ENCODE results near the gene MYO3B.
A peak's percentile ranks its signal among the peaks of the same experiment; 100 is the strongest.

MYO3B gene

GRCh38 chr2:170524828-170525565 lies 347.1 kb downstream of the MYO3B start:
- TF ChIP-seq TCF12 (IDR thresholded peaks at IDR 0.05; ENCODE audit: low read depth) (0 out of 2 replicates have a peak, but pooled peaks have one; percentile 8), TEAD4 (IDR thresholded peaks at IDR 0.05) (peak; percentile 73), NFIC (IDR thresholded peaks at IDR 0.05) (peak; percentile 38; the same call in 1 of the 2 replicates), REST (IDR thresholded peaks at IDR 0.05; ENCODE audit: low read depth) (no peak), CREB1 (IDR thresholded peaks at IDR 0.05; ENCODE audit: low read depth) (no peak)

GRCh38 chr2:170525566-170525900 lies 347.6 kb downstream of the MYO3B start:
- no peak for TF ChIP-seq ZBTB7A (IDR thresholded peaks at IDR 0.05; ENCODE audit: low read depth)
- no peak for TF ChIP-seq CREB1 (IDR thresholded peaks at IDR 0.05; ENCODE audit: low read depth)
- TF ChIP-seq EP300 (IDR thresholded peaks at IDR 0.05; ENCODE audit: borderline replicate concordance), result peak; percentile 68; the same call in 1 of the 2 replicates
- TF ChIP-seq MAX (IDR thresholded peaks at IDR 0.05), result peak; percentile 21; the same call in 1 of the 2 replicates
- peak; percentile 83 for TF ChIP-seq TEAD4 (IDR thresholded peaks at IDR 0.05)
- no peak for TF ChIP-seq YY1 (IDR thresholded peaks at IDR 0.05; ENCODE audit: low read depth)
- no peak for TF ChIP-seq CEBPB (IDR thresholded peaks at IDR 0.05)
- no peak for TF ChIP-seq REST (IDR thresholded peaks at IDR 0.05; ENCODE audit: low read depth)
- peak; percentile 90 for TF ChIP-seq NFIC (IDR thresholded peaks at IDR 0.05)
- peak; percentile 37; the same call in 1 of the 2 replicates for TF ChIP-seq USF1 (IDR thresholded peaks at IDR 0.05)
- TF ChIP-seq TAF1 (IDR thresholded peaks at IDR 0.05; ENCODE audit: low read depth), result no peak
- TF ChIP-seq TCF12 (IDR thresholded peaks at IDR 0.05; ENCODE audit: low read depth), result no peak
- TF ChIP-seq FOXM1 (IDR thresholded peaks at IDR 0.05; ENCODE audit: borderline replicate concordance, low read depth), result no peak
- TF ChIP-seq EGR1 (IDR thresholded peaks at IDR 0.05), result no peak
- 0 out of 2 replicates have a peak, but pooled peaks have one; percentile 2 for TF ChIP-seq RAD21 (IDR thresholded peaks at IDR 0.05; ENCODE audit: low read depth)

GRCh38 chr2:170530284-170530745 lies 352.4 kb downstream of the MYO3B start:
- TF ChIP-seq USF1 (IDR thresholded peaks at IDR 0.05), result no peak
- TF ChIP-seq CREB1 (IDR thresholded peaks at IDR 0.05; ENCODE audit: low read depth), result no peak
- no peak for TF ChIP-seq ZBTB7A (IDR thresholded peaks at IDR 0.05; ENCODE audit: low read depth)
- TF ChIP-seq TCF12 (IDR thresholded peaks at IDR 0.05; ENCODE audit: low read depth), result no peak
- no peak for TF ChIP-seq CEBPB (IDR thresholded peaks at IDR 0.05)
- TF ChIP-seq REST (IDR thresholded peaks at IDR 0.05; ENCODE audit: low read depth), result no peak
- no peak for TF ChIP-seq EP300 (IDR thresholded peaks at IDR 0.05; ENCODE audit: borderline replicate concordance)
- TF ChIP-seq MAX (IDR thresholded peaks at IDR 0.05), result no peak
- TF ChIP-seq EGR1 (IDR thresholded peaks at IDR 0.05), result no peak
- TF ChIP-seq NFIC (IDR thresholded peaks at IDR 0.05), result no peak
- no peak for TF ChIP-seq TEAD4 (IDR thresholded peaks at IDR 0.05)
- TF ChIP-seq FOXM1 (IDR thresholded peaks at IDR 0.05; ENCODE audit: borderline replicate concordance, low read depth), result no peak

- no peak for TF ChIP-seq TAF1 (IDR thresholded peaks at IDR 0.05; ENCODE audit: low read depth)
- no peak for TF ChIP-seq TCF12 (IDR thresholded peaks at IDR 0.05; ENCODE audit: low read depth)
- TF ChIP-seq CEBPB (IDR thresholded peaks at IDR 0.05), result no peak
- no peak for TF ChIP-seq MAX (IDR thresholded peaks at IDR 0.05)
- no peak for TF ChIP-seq YY1 (IDR thresholded peaks at IDR 0.05; ENCODE audit: low read depth)
- TF ChIP-seq REST (IDR thresholded peaks at IDR 0.05; ENCODE audit: low read depth), result no peak
- no peak for TF ChIP-seq EP300 (IDR thresholded peaks at IDR 0.05; ENCODE audit: borderline replicate concordance)
- no peak for TF ChIP-seq USF1 (IDR thresholded peaks at IDR 0.05)
- no peak for TF ChIP-seq CREB1 (IDR thresholded peaks at IDR 0.05; ENCODE audit: low read depth)
- no peak for TF ChIP-seq FOXM1 (IDR thresholded peaks at IDR 0.05; ENCODE audit: borderline replicate concordance, low read depth)
- TF ChIP-seq EGR1 (IDR thresholded peaks at IDR 0.05), result no peak
- TF ChIP-seq RAD21 (IDR thresholded peaks at IDR 0.05; ENCODE audit: low read depth), result no peak
- TF ChIP-seq NFIC (IDR thresholded peaks at IDR 0.05), result no peak
- no peak for TF ChIP-seq ZBTB7A (IDR thresholded peaks at IDR 0.05; ENCODE audit: low read depth)
- no peak for TF ChIP-seq TEAD4 (IDR thresholded peaks at IDR 0.05)
Measured at GRCh38 chr2:170530803-170531564, 353.0 kb downstream of the MYO3B start.
